ENCODE results near the gene PCDH9.

Gene PCDH9

GRCh38 chr13:66933994-66934393 is 296.1 kb downstream of the PCDH9 start:
- H3K79me1 ChIP-seq (ENCODE audit: low read depth, low read length), result no peaks in the 10 kb centered on the region
- no peak for DNase-seq (ENCODE audit: low spot score)
- H4K91ac ChIP-seq (ENCODE audit: low read depth, low read length, poor library complexity), result no peak overlapping the region
- H2AK5ac ChIP-seq (ENCODE audit: low read depth, low read length), result no peak overlapping the region
- no peak overlapping the region for H3K14ac ChIP-seq (ENCODE audit: low read length)
- H3K4me3 ChIP-seq (ENCODE audit: low read length in 2 of 2), result no peak overlapping the region
- H3K9me3 ChIP-seq (replicated peaks in 1 of 2; ENCODE audit: control insufficient read depth in 2 of 2, insufficient read depth in 1 of 2, low read depth in 1 of 2, low read length in 2 of 2), result no peaks in the 10 kb centered on the region
- H2BK5ac ChIP-seq (ENCODE audit: low read length), result no peak overlapping the region
- no peaks in the 10 kb centered on the region for H3K4me1 ChIP-seq (ENCODE audit: control insufficient read depth in 2 of 2, insufficient read depth in 1 of 2, low read depth in 1 of 2, low read length in 2 of 2)
- no peaks in the 10 kb centered on the region for H3K36me3 ChIP-seq (replicated peaks in 1 of 2; ENCODE audit: control insufficient read depth in 2 of 2, insufficient read depth in 2 of 2, low read length in 2 of 2)
- no peak overlapping the region for H3K4me2 ChIP-seq (ENCODE audit: insufficient read depth, low read length, poor library complexity, severe bottlenecking)
- no peak overlapping the region for H3K4ac ChIP-seq (ENCODE audit: low read length)
- H2BK15ac ChIP-seq (ENCODE audit: low read length), result no peak overlapping the region
- H2AFZ ChIP-seq (ENCODE audit: low read length), result no peak overlapping the region
- H4K8ac ChIP-seq (ENCODE audit: low read depth, low read length), result no peak overlapping the region
- H2BK12ac ChIP-seq (ENCODE audit: low read length), result no peak overlapping the region
- no peak overlapping the region for H3K23ac ChIP-seq (ENCODE audit: low read depth, low read length, poor library complexity)
- no peak overlapping the region for H3K18ac ChIP-seq (ENCODE audit: low read length)
- WGBS, 2 donors (ENCODE audit: extremely low coverage in 2 of 2, insufficient read length in 2 of 2, insufficient replicate concordance in 1 of 2), result no CpG with 5 or more reads among the region's 7 CpGs
- no peak overlapping the region for H3K9ac ChIP-seq (ENCODE audit: low read depth, low read length, poor library complexity)
- no peak overlapping the region for H2BK120ac ChIP-seq (ENCODE audit: low read depth, low read length)
- H3K27ac ChIP-seq (replicated peaks; ENCODE audit: low read length), result no peak overlapping the region
- H3K27me3 ChIP-seq (ENCODE audit: control insufficient read depth in 3 of 3, insufficient read depth in 3 of 3, low read depth in 1 of 3, low read length in 3 of 3), result no peaks in the 10 kb centered on the region

- Histone ChIP-seq H3K18ac (ENCODE audit: low read length) (no peak overlapping the region), H3K9me3 (replicated peaks in 1 of 2; ENCODE audit: control insufficient read depth in 2 of 2, insufficient read depth in 1 of 2, low read depth in 1 of 2, low read length in 2 of 2) (no peaks in the 10 kb centered on the region), H3K27ac (replicated peaks; ENCODE audit: low read length) (no peak overlapping the region), H3K9ac (ENCODE audit: low read depth, low read length, poor library complexity) (no peak overlapping the region), H2BK5ac (ENCODE audit: low read length) (no peak overlapping the region), H4K8ac (ENCODE audit: low read depth, low read length) (no peak overlapping the region), H3K27me3 (ENCODE audit: control insufficient read depth in 3 of 3, insufficient read depth in 3 of 3, low read depth in 1 of 3, low read length in 3 of 3) (no peaks in the 10 kb centered on the region), H2AK5ac (ENCODE audit: low read depth, low read length) (no peak overlapping the region), H2AFZ (ENCODE audit: low read length) (no peak overlapping the region), H4K91ac (ENCODE audit: low read depth, low read length, poor library complexity) (no peak overlapping the region), H3K79me1 (ENCODE audit: low read depth, low read length) (no peaks in the 10 kb centered on the region), H3K23ac (ENCODE audit: low read depth, low read length, poor library complexity) (no peak overlapping the region), H3K4me2 (ENCODE audit: insufficient read depth, low read length, poor library complexity, severe bottlenecking) (no peak overlapping the region), H3K4me1 (ENCODE audit: control insufficient read depth in 2 of 2, insufficient read depth in 1 of 2, low read depth in 1 of 2, low read length in 2 of 2) (no peaks in the 10 kb centered on the region), H2BK15ac (ENCODE audit: low read length) (no peak overlapping the region), H3K4ac (ENCODE audit: low read length) (no peak overlapping the region), H3K14ac (ENCODE audit: low read length) (no peak overlapping the region), H3K4me3 (ENCODE audit: low read length in 2 of 2) (no peak overlapping the region), H2BK120ac (ENCODE audit: low read depth, low read length) (no peak overlapping the region), H3K36me3 (replicated peaks in 1 of 2; ENCODE audit: control insufficient read depth in 2 of 2, insufficient read depth in 2 of 2, low read length in 2 of 2) (no peaks in the 10 kb centered on the region), H2BK12ac (ENCODE audit: low read length) (no peak overlapping the region)
- DNase-seq (ENCODE audit: low spot score), result no peak
- WGBS, 2 donors (ENCODE audit: extremely low coverage in 2 of 2, insufficient read length in 2 of 2, insufficient replicate concordance in 1 of 2), result no CpG with 5 or more reads among the region's 3 CpGs
These were observed 296.6 kb downstream of the PCDH9 start for GRCh38 chr13:66933527-66933926.

- Histone ChIP-seq H2BK5ac (ENCODE audit: low read length) (no peak overlapping the region), H2AFZ (ENCODE audit: low read length) (no peak overlapping the region), H2BK120ac (ENCODE audit: low read depth, low read length) (no peak overlapping the region), H3K4me3 (ENCODE audit: low read length in 2 of 2) (no peak overlapping the region), H3K27me3 (ENCODE audit: control insufficient read depth in 3 of 3, insufficient read depth in 3 of 3, low read depth in 1 of 3, low read length in 3 of 3) (no peaks in the 10 kb centered on the region), H3K9ac (ENCODE audit: low read depth, low read length, poor library complexity) (no peak overlapping the region), H3K36me3 (replicated peaks in 1 of 2; ENCODE audit: control insufficient read depth in 2 of 2, insufficient read depth in 2 of 2, low read length in 2 of 2) (no peaks in the 10 kb centered on the region), H2BK15ac (ENCODE audit: low read length) (no peak overlapping the region), H3K4ac (ENCODE audit: low read length) (no peak overlapping the region), H4K91ac (ENCODE audit: low read depth, low read length, poor library complexity) (no peak overlapping the region), H2BK12ac (ENCODE audit: low read length) (no peak overlapping the region), H3K23ac (ENCODE audit: low read depth, low read length, poor library complexity) (no peak overlapping the region), H2AK5ac (ENCODE audit: low read depth, low read length) (no peak overlapping the region), H3K79me1 (ENCODE audit: low read depth, low read length) (no peaks in the 10 kb centered on the region), H3K9me3 (replicated peaks in 1 of 2; ENCODE audit: control insufficient read depth in 2 of 2, insufficient read depth in 1 of 2, low read depth in 1 of 2, low read length in 2 of 2) (no peaks in the 10 kb centered on the region), H3K18ac (ENCODE audit: low read length) (no peak overlapping the region), H3K27ac (replicated peaks; ENCODE audit: low read length) (no peak overlapping the region), H3K4me1 (ENCODE audit: control insufficient read depth in 2 of 2, insufficient read depth in 1 of 2, low read depth in 1 of 2, low read length in 2 of 2) (peaks cover 1% of the 10 kb centered on the region in 2 donors), H3K4me2 (ENCODE audit: insufficient read depth, low read length, poor library complexity, severe bottlenecking) (no peak overlapping the region), H4K8ac (ENCODE audit: low read depth, low read length) (no peak overlapping the region), H3K14ac (ENCODE audit: low read length) (no peak overlapping the region)
- no peak for DNase-seq (ENCODE audit: low spot score)
These were observed 302.6 kb downstream of the PCDH9 start for GRCh38 chr13:66927562-66927961.

GRCh38 chr13:66926851-66927524 is 303.1 kb downstream of the PCDH9 start:
- Histone ChIP-seq H4K91ac (ENCODE audit: low read depth, low read length, poor library complexity) (no peak overlapping the region), H3K18ac (ENCODE audit: low read length) (no peak overlapping the region), H3K9me3 (replicated peaks in 1 of 2; ENCODE audit: control insufficient read depth in 2 of 2, insufficient read depth in 1 of 2, low read depth in 1 of 2, low read length in 2 of 2) (no peaks in the 10 kb centered on the region), H2BK12ac (ENCODE audit: low read length) (no peak overlapping the region), H3K27me3 (ENCODE audit: control insufficient read depth in 3 of 3, insufficient read depth in 3 of 3, low read depth in 1 of 3, low read length in 3 of 3) (no peaks in the 10 kb centered on the region), H3K79me1 (ENCODE audit: low read depth, low read length) (no peaks in the 10 kb centered on the region), H3K4ac (ENCODE audit: low read length) (no peak overlapping the region), H2AFZ (ENCODE audit: low read length) (peak overlapping the region; percentile 54), H3K9ac (ENCODE audit: low read depth, low read length, poor library complexity) (no peak overlapping the region), H4K8ac (ENCODE audit: low read depth, low read length) (no peak overlapping the region), H3K36me3 (replicated peaks in 1 of 2; ENCODE audit: control insufficient read depth in 2 of 2, insufficient read depth in 2 of 2, low read length in 2 of 2) (no peaks in the 10 kb centered on the region), H3K23ac (ENCODE audit: low read depth, low read length, poor library complexity) (no peak overlapping the region), H3K4me2 (ENCODE audit: insufficient read depth, low read length, poor library complexity, severe bottlenecking) (no peak overlapping the region), H3K4me3 (ENCODE audit: low read length in 2 of 2) (no peak overlapping the region), H2BK120ac (ENCODE audit: low read depth, low read length) (no peak overlapping the region), H2BK5ac (ENCODE audit: low read length) (no peak overlapping the region), H3K4me1 (ENCODE audit: control insufficient read depth in 2 of 2, insufficient read depth in 1 of 2, low read depth in 1 of 2, low read length in 2 of 2) (peaks cover 1% of the 10 kb centered on the region in 2 donors), H2BK15ac (ENCODE audit: low read length) (no peak overlapping the region), H3K27ac (replicated peaks; ENCODE audit: low read length) (no peak overlapping the region), H2AK5ac (ENCODE audit: low read depth, low read length) (no peak overlapping the region), H3K14ac (ENCODE audit: low read length) (no peak overlapping the region)
- WGBS, 2 donors (ENCODE audit: extremely low coverage in 2 of 2, insufficient read length in 2 of 2, insufficient replicate concordance in 1 of 2), result no CpG with 5 or more reads among the region's 6 CpGs
- DNase-seq (ENCODE audit: low spot score), result no peak

Data from neuronal stem cell (in vitro differentiated cells).